GM13977 (cell line): ENCODE results near the gene FAT1.

Source experiments
- DNase-seq: peaks from one replicate; pipeline ENCODE4 v3.0.0; 2012; ENCODE audit warnings: low spot score
- in situ Hi-C: fragments of 300-500 bp; cut with MboI; formaldehyde crosslinking; loops from one replicate; pipeline ENCODE4 v1.12.0; 2022; ENCODE audit warnings: low sequenced_read_pairs, low pct_unique_long_range_greater_than_20kb, mixed read lengths, inconsistent platforms; ENCODE audit not compliant: unreplicated experiment
- TF ChIP-seq, protein P1 (sequence below): IDR thresholded peaks from 2 replicates; pipeline ENCODE4 v1.5.1; 2012; ENCODE audit warnings: mild to moderate bottlenecking, control low read depth; ENCODE audit not compliant: insufficient read depth; ENCODE audit errors: extremely low read depth, missing control alignments

FAT1 gene

DNA sequence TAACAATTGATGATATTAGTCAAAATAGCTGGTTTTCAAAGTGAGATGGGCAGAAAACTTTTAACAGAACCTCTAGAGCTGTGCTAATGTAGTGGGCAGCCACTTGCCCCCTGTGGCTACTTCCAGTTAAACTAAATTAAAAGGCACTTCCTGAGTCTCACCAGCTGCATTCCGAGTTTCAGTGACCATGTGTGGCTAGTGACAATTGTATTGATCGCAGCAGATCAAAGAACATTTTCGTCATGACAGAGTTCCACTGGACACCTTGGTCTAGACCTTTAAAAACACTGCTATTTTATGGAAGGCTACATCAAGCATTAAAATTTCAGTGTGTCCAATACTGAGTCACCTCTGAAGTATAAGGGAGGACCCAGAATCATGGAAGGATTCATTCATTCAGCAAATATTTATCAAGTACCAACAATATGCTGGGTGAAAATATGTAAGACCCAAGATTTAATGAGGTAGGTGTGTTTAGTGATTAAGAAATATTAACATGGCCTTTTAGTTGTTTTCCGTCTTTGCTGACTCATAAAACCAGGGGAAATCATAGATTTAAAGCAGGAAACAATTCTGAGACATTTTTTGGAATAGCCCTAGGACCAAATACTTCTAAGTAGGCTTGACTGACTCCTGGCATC is 5.1 kb upstream of the FAT1 start:
- in situ Hi-C loops, result no loop called here
- TF ChIP-seq, protein P1, sequence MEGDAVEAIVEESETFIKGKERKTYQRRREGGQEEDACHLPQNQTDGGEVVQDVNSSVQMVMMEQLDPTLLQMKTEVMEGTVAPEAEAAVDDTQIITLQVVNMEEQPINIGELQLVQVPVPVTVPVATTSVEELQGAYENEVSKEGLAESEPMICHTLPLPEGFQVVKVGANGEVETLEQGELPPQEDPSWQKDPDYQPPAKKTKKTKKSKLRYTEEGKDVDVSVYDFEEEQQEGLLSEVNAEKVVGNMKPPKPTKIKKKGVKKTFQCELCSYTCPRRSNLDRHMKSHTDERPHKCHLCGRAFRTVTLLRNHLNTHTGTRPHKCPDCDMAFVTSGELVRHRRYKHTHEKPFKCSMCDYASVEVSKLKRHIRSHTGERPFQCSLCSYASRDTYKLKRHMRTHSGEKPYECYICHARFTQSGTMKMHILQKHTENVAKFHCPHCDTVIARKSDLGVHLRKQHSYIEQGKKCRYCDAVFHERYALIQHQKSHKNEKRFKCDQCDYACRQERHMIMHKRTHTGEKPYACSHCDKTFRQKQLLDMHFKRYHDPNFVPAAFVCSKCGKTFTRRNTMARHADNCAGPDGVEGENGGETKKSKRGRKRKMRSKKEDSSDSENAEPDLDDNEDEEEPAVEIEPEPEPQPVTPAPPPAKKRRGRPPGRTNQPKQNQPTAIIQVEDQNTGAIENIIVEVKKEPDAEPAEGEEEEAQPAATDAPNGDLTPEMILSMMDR, result no peak
- no peak for DNase-seq

DNA sequence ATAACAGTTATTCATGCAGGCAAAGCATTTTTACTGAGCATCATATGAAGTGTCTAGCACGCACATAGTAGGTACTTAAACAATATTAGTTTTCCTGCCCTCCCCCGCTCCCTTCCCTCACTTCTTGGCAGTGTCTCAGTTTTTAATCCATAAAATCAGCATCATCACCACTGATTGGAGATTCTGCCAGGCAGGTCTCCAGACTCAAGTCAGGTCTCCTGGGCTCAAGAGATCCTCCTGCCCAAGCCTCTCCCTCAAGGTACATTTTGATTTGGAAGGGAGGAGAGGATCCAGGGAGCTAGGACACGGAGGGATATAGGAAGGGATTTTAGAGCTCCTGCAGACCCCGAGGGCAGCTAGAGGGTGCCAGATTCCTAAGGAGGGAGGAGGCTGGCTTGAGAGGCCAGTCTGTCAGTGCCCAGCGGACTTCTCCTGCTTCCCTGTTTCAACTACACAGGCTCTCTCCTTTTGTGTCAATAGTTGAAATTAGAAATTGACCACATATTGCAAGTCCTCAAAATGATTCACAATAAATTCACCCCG is 4.4 kb upstream of the FAT1 start:
- in situ Hi-C loops, result no loop called here
- DNase-seq, result no peak

DNA sequence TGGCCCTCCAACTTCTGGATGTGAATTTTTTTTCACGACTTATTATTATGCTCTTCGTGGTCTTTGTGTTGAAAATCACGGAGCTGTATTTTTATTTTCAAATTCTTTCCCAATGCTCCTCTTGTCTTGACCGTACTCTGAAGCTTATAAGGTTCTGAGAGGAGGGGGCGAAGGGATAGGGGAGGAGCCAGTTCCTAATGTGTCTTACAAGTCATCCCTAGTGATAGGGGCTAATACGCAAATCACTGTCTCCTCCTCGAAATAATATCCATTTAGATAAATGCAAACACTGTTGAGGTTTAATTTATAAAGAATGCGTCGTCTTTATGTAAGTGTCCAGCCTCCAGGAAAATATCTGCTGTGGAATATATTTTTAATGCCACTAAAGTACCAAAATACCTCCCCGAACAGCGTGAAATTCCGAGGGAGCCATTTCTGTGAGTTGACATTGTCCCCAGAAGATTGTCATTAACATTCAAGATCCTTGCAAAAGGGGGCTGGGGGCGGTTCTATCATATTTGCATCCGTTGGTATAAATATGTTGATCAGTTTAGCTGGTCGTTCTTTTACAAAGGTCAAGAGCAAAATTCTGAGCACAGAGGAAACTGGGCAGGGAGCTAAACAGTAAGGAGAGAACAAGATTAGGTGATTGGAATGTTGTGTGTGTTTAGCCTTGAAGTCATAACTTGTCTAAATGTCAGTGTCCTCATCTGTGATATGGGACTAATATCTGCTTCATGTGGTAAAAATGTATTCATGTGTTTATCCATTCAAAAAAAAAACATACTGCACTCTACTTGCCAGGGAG is 3.7 kb upstream of the FAT1 start:
- DNase-seq, result no peak
- in situ Hi-C loops, result no loop called here
- TF ChIP-seq, protein P1, result no peak

More for the DNA sequence above, 4.4 kb upstream of the FAT1 start:
- TF ChIP-seq, protein P1, result no peak

DNA sequence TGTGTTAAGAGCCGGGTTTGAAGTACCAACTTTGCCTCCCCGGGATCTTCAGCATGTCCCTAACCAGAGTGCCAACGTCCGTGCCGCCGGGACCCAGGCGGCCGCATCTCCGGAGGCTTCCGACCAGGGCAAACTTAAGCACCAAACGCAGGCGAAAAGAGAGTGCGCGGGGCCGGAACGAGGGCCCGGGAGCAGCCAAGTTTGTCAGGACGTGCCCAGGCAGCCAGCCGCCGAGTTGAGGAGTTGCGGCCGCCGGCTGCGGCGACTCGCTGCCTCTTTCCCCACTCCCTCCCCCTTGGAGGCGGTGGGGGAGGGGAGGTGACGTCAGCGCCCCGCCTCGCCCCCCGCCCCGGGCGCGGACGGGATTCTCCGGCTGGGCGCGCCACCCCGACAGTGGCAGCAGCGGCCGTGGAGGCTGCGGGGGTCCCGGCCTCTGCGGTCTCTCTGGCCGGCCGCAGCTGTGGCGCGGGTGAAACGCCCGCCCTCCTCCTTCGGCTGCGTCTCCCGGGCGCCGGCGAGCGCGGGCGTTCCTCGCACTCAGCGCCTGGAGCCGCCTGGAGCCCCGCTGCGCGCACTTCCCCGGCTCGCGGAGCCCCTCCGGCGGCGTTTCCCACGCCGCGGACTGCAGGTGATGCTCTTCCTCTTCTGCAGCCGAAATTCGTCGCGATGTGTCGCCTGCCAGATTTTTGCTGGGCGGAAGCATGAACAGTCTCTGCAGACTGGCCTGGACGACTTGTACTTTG is 2.9 kb upstream of the FAT1 start:
- TF ChIP-seq, protein P1, result no peak
- in situ Hi-C loops, result no loop called here
- no peak for DNase-seq

DNA sequence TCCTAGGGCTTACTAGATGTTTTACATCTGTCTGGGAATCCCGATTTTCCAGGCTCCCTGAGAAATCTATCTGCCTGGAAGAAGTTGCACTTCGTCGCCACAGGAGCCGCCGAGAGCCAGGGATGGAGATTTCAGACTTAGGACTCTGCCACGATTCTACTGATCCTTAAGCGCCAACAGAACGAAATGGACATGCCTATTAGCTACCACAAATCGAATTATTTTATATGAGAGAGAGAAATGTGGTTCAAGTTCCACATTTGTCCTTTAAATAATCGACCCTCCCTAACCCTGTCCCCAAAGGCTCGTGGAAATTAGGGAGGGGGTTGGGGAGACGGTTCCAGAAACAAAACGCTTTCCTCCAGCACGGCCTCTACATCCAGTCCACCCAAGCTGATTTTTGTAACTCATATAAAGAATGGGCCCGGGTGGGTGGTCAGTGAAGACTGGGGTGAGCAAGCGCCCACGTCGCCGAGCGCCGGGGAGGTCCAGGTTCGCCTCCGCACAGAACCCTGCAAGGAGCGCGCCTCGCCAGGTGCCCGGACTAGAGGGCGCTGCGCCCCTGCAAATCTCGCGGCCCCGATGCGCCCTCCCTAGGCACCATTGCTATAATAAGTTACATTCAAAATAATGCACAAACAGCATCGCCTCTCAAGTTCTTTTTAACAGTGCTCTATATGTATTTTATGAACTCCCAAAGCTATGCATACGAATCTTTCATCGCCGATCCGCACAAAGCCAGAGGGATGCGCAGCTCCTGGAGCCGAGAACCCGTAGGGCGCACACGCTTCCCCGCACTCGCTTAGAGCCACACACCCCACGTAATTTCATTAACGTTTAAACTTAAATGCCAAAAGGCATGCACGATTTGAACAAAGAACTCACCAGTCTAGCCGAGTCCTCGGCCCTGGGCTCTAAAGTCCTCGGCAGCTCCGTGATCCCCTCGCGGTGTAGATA is 2.1 kb upstream of the FAT1 start:
- peak; percentile 37 for DNase-seq
- in situ Hi-C loops, result no loop called here
- TF ChIP-seq, protein P1, result no peak
